Measurements from ENCODE around the gene PRRC2A.

DNA sequence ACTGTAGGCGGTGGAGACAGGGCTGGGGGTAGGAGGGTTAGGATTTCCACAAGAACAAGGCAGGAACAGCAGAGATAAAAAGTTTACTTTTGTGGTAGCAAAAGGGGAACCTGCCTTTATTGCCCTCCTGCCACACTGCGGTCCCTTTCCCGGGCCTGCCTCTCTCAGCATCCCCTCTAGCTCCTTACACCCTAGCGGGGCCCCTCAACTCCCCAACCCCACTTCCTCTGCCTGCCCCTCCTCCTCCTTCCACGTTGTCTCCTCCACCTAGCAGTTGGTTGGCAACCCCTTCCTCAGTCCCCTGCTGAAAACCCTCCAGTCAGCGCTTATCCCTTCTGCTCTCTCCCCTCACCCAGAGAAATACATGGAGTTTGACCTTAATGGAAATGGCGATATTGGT lies 4.8 kb upstream of the PRRC2A start:
- no peak for TF ChIP-seq EP300 (IDR thresholded peaks at IDR 0.05)
- TF ChIP-seq, protein P1, sequence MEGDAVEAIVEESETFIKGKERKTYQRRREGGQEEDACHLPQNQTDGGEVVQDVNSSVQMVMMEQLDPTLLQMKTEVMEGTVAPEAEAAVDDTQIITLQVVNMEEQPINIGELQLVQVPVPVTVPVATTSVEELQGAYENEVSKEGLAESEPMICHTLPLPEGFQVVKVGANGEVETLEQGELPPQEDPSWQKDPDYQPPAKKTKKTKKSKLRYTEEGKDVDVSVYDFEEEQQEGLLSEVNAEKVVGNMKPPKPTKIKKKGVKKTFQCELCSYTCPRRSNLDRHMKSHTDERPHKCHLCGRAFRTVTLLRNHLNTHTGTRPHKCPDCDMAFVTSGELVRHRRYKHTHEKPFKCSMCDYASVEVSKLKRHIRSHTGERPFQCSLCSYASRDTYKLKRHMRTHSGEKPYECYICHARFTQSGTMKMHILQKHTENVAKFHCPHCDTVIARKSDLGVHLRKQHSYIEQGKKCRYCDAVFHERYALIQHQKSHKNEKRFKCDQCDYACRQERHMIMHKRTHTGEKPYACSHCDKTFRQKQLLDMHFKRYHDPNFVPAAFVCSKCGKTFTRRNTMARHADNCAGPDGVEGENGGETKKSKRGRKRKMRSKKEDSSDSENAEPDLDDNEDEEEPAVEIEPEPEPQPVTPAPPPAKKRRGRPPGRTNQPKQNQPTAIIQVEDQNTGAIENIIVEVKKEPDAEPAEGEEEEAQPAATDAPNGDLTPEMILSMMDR (IDR thresholded peaks at IDR 0.05): no peak

Data from upper lobe of left lung (tissue), 4 donors.